Mammary epithelial cell (primary cell): Measurements from ENCODE around the gene NEK6.

Experiments used
- CTCF ChIP-seq, 2 donors: IDR thresholded peaks in 1 of 2; conservative IDR thresholded peaks in 1 of 2; 2 replicates each; pipeline ENCODE4 v1.5.1; 2011 to 2012; ENCODE audit warnings: inconsistent platforms in 2 of 2, low read length in 2 of 2, mild to moderate bottlenecking in 2 of 2, control low read depth in 1 of 2, low read depth in 1 of 2; ENCODE audit not compliant: insufficient read depth in 1 of 2; ENCODE audit errors: extremely low read depth in 1 of 2
- EZH2 ChIP-seq: IDR thresholded peaks from 2 replicates; pipeline ENCODE4 v1.6.1; 2012; ENCODE audit warnings: low read length, inconsistent platforms, borderline replicate concordance

GRCh38 chr9:124309667-124310084 lies 51.9 kb downstream of the NEK6 start:
- TF ChIP-seq EZH2 = no peak
- TF ChIP-seq CTCF (conservative IDR thresholded peaks at IDR 0.05 in 1 of 2, IDR thresholded peaks at IDR 0.05 in 1 of 2; ENCODE audit: extremely low read depth in 1 of 2, insufficient read depth in 1 of 2, low read depth in 1 of 2, low read length in 2 of 2) = no peak
